ENCODE measurements around the gene ALX4. TPM values are rescaled to one million over a fixed set of nuclear protein-coding genes. Genes with fewer than 3 reads are reported as not detected.

Gene ALX4
- total RNA-seq, 1 donor from 2014 or later = not detected

DNA sequence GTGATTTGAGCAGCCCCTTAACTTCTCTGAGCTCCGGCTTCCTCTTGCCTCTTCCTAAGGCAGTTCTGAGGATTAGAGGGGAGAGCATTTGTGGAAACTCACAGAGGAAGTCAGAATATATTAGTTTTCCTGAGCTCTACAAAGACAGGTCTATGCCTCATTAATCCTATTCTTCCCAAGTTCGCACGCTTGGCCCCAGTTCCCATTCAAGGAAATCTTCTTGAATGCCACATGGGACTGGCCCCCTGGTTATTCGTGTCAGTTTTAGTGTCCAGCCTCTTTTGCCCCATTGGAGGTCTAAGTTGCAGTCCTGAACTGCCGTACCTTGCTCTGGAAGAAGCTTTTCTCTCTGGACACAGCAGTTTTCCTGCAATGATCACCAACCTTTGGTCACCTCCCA is 37.6 kb upstream of the ALX4 start:
- H3K4me1 ChIP-seq = no peaks in the 10 kb centered on the region
- intact Hi-C loops (cut with DNase I) = no loop called here
- TF ChIP-seq CTCF (IDR thresholded peaks at IDR 0.05) = no peak
- no peak overlapping the region for H3K27ac ChIP-seq
- H3K4me3 ChIP-seq = no peak overlapping the region
- H3K36me3 ChIP-seq = no peaks in the 10 kb centered on the region
- DNase-seq = no peak
- no peaks in the 10 kb centered on the region for H3K27me3 ChIP-seq
- no peaks in the 10 kb centered on the region for H3K9me3 ChIP-seq
- ATAC-seq = no peak

GRCh38 chr11:44346983-44347382 is 37.0 kb upstream of the ALX4 start:
- TF ChIP-seq CTCF (IDR thresholded peaks at IDR 0.05) = no peak
- no peak for ATAC-seq

GRCh38 chr11:44345781-44346180 is 35.8 kb upstream of the ALX4 start:
- Histone ChIP-seq H3K4me3 (no peak overlapping the region), H3K9me3 (no peaks in the 10 kb centered on the region), H3K27me3 (no peaks in the 10 kb centered on the region), H3K4me1 (no peaks in the 10 kb centered on the region), H3K36me3 (no peaks in the 10 kb centered on the region), H3K27ac (no peak overlapping the region)
- DNase-seq = no peak
- intact Hi-C loops (cut with DNase I) = no loop called here
- ATAC-seq = no peak
- TF ChIP-seq CTCF (IDR thresholded peaks at IDR 0.05) = no peak

More at GRCh38 chr11:44346983-44347382, 37.0 kb upstream of the ALX4 start:
- Histone ChIP-seq H3K4me3 (no peak overlapping the region), H3K9me3 (no peaks in the 10 kb centered on the region), H3K36me3 (no peaks in the 10 kb centered on the region), H3K4me1 (no peaks in the 10 kb centered on the region), H3K27me3 (no peaks in the 10 kb centered on the region), H3K27ac (no peak overlapping the region)
- no peak for DNase-seq
- intact Hi-C loops (cut with DNase I) = no loop called here

DNA sequence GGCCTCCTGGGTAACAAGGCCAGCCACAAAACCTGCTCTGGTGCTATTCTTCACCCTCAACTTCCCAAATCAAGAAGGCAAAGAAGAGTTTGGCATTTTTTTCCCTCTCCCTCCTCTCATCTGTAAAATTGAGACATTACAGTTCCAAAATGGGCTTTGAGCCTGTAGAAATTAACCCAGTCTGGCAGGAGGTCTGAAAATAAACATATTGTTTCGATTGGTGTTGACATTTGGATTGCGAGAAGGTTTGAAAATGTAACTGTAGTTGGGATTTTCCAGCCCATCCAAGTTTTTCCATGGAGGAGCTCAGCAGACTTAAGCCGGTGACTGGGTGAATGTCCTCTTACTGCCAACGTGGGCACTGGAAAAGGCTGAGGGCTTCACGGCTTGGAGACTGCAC is 35.0 kb upstream of the ALX4 start:
- ATAC-seq (no peak), DNase-seq (no peak)
- H3K9me3 ChIP-seq = no peaks in the 10 kb centered on the region
- no peaks in the 10 kb centered on the region for H3K27me3 ChIP-seq
- H3K27ac ChIP-seq = no peak overlapping the region
- TF ChIP-seq CTCF (IDR thresholded peaks at IDR 0.05) = no peak
- H3K4me1 ChIP-seq = no peaks in the 10 kb centered on the region
- no peaks in the 10 kb centered on the region for H3K36me3 ChIP-seq
- intact Hi-C loops (cut with DNase I) = no loop called here
- H3K4me3 ChIP-seq = no peak overlapping the region

DNA sequence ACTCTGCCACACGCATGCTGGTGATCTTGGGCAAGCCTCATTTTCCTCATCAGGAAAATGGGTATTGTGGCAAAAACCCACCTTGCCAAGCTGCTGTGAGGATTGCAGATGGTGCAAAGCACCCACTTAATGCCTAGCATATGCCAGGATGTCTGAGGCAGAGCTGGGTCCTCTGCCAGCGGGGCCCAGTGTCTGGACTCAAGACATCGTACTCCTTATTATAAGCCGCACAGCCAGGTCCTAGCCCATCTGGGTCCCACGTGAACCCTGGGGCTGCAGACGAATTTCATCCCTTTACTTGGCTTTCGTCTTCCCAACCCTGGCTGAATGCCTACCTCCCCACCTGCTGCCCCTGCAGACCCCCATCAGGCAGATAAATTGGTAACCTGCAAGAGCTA is 34.5 kb upstream of the ALX4 start:
- no peak for DNase-seq
- TF ChIP-seq CTCF (IDR thresholded peaks at IDR 0.05) = no peak
- Histone ChIP-seq H3K4me3 (no peak overlapping the region), H3K4me1 (no peaks in the 10 kb centered on the region), H3K36me3 (no peaks in the 10 kb centered on the region), H3K27ac (no peak overlapping the region), H3K9me3 (no peaks in the 10 kb centered on the region), H3K27me3 (peaks cover under 1% of the 10 kb centered on the region)
- intact Hi-C loops (cut with DNase I) = no loop called here
- no peak for ATAC-seq

DNA sequence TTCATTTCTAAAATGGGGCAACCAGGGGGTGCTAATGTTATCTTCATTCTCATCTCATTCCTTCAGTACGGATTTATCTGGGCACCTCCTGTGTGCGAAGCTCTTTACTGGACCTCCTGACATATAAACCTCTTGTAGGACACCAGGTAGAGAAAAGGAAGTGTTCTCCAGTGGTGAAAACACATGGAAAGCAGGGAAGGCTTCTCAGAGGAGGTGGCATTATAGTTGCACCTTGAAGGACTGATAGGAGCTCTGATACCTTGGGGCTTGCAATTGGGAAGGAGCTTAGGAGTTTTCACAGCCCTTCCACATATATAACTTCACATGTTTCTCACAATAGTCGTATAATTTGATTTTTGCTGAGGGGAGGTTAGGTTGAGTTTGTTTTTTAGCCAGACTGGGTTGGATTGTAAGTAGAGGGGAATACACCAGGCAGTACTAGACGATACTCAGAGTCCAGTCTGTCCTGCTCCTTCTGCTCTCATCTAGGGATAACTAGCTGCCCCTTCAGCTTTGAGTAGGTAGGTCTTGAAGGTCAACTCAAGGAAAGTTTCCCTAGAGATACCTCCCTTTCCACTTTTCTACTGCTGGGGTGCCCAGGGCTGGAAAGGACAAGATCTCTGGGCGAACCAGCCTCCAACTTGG is 34.0 kb upstream of the ALX4 start:
- ATAC-seq (no peak), DNase-seq (no peak)
- Histone ChIP-seq H3K27ac (no peak overlapping the region), H3K4me1 (no peaks in the 10 kb centered on the region), H3K36me3 (no peaks in the 10 kb centered on the region), H3K4me3 (no peak overlapping the region), H3K27me3 (peaks cover 6% of the 10 kb centered on the region), H3K9me3 (no peaks in the 10 kb centered on the region)
- intact Hi-C loops (cut with DNase I) = no loop called here
- TF ChIP-seq CTCF (IDR thresholded peaks at IDR 0.05) = no peak
